Activated CD4-positive, alpha-beta memory T cell treated with anti-CD3 and anti-CD28 coated beads, Interleukin-2, amount 10 ng/mL, durations not matched to agents 7 days and 5 days (primary cell): ENCODE measurements around the gene LST1. TPM values are rescaled to one million over a fixed set of nuclear protein-coding genes. Genes with fewer than 3 reads are reported as not detected.
A peak's percentile ranks its signal among the peaks of the same experiment; 100 is the strongest.
"Not testable (repeated sequence)": the region's sequence is repeated elsewhere in the genome, so short reads cannot be mapped to it uniquely, and the experiment has no call there.

Experiments used
- CTCF ChIA-PET: fragments of 350-600 bp; sonication (Branson Sonifier 250); formaldehyde crosslinking; loops from one replicate; lab custom pipeline; 2021; ENCODE audit warnings: antibody characterized with exemption, inconsistent platforms; lab: Charles Lee
- POLR2A ChIA-PET: fragments of 350-600 bp; sonication (Branson Sonifier 250); formaldehyde crosslinking; loops from one replicate; lab custom pipeline; 2021; ENCODE audit warnings: antibody characterized with exemption; lab: Charles Lee
- DNase-seq: peaks from one replicate; pipeline ENCODE4 v3.0.0-alpha.2; 2020
- H3K27ac Mint-ChIP-seq: one replicate; pipeline ENCODE4 v1.8.0; 2021; ENCODE audit warnings: mild to moderate bottlenecking, mixed read lengths
- H3K27me3 Mint-ChIP-seq: one replicate; pipeline ENCODE4 v1.8.0; 2021; ENCODE audit warnings: mixed read lengths
- H3K36me3 Mint-ChIP-seq: one replicate; pipeline ENCODE4 v1.8.0; 2021; ENCODE audit warnings: low read depth, mixed read lengths
- H3K4me1 Mint-ChIP-seq: one replicate; pipeline ENCODE4 v1.8.0; 2021; ENCODE audit warnings: mixed read lengths
- H3K4me3 Mint-ChIP-seq: one replicate; pipeline ENCODE4 v1.8.0; 2021; ENCODE audit warnings: mild to moderate bottlenecking, mixed read lengths
- H3K9me3 Mint-ChIP-seq: one replicate; pipeline ENCODE4 v1.8.0; 2021; ENCODE audit warnings: mixed read lengths
- total RNA-seq, 2 experiments: library from RNA; stranded (reverse); gene quantifications; one replicate each; pipeline ENCODE4 v1.2.3, GENCODE V29; 2021

LST1 gene
- total RNA-seq, 2 experiments from 2014 or later, result 69.8 to 74.5 TPM

DNA sequence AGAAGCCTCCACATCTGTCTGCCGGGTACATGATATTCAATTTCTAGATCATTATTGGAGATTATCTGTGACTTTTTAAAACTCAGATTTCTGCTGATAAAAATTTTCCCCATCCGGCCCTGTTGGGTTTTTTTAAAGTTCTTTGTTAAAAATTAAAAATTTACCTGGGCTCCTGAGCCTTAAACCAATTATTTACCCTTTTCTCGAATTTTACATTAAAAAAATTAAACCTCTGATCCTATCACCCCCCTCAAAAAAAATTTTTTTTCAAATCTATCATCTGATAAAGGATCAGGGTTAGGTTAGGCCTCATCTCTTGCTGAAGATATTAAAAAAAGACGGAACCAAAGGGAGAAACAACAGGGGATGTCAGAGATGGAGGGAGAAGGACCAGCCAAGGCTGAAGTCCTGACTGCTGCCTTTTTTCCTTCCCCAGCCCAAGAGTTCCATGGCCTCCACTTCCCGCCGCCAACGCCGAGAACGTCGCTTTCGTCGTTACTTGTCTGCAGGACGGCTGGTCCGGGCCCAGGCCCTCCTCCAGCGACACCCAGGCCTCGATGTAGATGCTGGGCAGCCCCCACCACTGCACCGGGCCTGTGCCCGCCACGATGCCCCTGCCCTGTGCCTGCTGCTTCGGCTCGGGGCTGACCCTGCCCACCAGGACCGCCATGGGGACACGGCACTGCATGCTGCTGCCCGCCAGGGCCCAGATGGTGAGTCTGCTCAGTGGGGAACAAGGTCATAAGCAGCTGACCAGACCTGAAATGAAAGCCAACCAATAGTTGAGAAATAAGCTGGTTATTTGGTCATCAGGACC lies 38.1 kb upstream of the LST1 start:
- peak overlapping the region; percentile 69 for H3K27ac Mint-ChIP-seq
- peaks cover 59% of the 10 kb centered on the region for H3K4me1 Mint-ChIP-seq
- no peaks in the 10 kb centered on the region for H3K27me3 Mint-ChIP-seq
- ChIA-PET POLR2A (interaction anchor here (0.7 to 9.9 kb wide), 13 partner anchors 11 to 190 kb away, joined by 3 to 267 read pairs (median 7); partner anchors contain the start of genes BAG6, CLIC1, GPANK1 and LST1), CTCF (interaction anchor here (0.7 to 24.6 kb wide), 8 partner anchors 11 to 280 kb away, joined by 3 to 751 read pairs (median 3); partner anchors contain the start of genes HSPA1B, LST1, LTB and NCR3)
- H3K36me3 Mint-ChIP-seq, result peaks cover 19% of the 10 kb centered on the region
- no peaks in the 10 kb centered on the region for H3K9me3 Mint-ChIP-seq
- H3K4me3 Mint-ChIP-seq, result peak overlapping the region; percentile 76
- DNase-seq, result no peak

DNA sequence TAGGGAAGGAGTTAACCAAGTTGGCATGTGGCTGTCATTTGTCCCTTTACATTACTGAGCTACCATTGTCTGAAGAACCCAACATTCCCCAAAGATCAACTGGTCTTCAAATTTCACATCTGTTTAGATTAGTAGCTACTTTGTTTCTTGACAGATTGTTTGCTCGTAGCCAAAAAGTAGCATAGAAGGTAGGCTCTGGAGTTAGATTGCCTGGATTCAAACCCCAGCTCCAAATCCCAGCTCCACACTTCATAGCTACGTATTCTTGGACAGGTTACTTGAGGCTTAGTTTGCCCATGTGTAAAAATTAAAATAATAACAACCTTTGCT lies 37.6 kb upstream of the LST1 start:
- no peaks in the 10 kb centered on the region for H3K27me3 Mint-ChIP-seq
- H3K36me3 Mint-ChIP-seq, result peaks cover 19% of the 10 kb centered on the region
- peaks cover 54% of the 10 kb centered on the region for H3K4me1 Mint-ChIP-seq
- H3K9me3 Mint-ChIP-seq, result no peaks in the 10 kb centered on the region
- peak overlapping the region; percentile 36 for H3K27ac Mint-ChIP-seq
- H3K4me3 Mint-ChIP-seq, result peak overlapping the region; percentile 76
- CTCF ChIA-PET, result interaction anchor here (0.7 to 24.6 kb wide), 7 partner anchors 11 to 279 kb away, joined by 3 to 751 read pairs (median 3); partner anchors contain the start of genes HSPA1B, LST1, LTB and NCR3
- POLR2A ChIA-PET, result interaction anchor here (0.7 to 9.9 kb wide), 8 partner anchors 11 to 189 kb away, joined by 3 to 267 read pairs (median 9); partner anchors contain the start of genes BAG6, GPANK1, LST1 and LTB
- no peak for DNase-seq

DNA sequence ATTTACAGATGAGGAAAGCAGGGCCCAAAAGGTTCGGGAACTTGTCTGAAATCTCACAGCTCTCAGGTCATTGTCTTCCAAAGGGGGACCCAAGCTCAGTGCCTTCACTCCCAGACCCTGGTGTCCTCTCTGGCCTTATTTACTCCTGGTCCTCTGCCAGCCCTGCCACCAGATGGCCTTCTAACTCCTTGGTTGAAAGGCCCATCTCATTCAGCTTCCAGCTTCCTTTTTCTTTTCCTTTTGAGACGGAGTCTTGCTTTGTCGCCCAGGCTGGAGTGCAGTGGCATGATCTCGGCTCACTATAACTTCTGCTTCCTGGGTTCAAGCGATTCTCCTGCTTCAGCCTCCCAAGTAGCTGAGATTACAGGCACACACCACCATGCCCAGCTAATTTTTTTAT lies 34.7 kb upstream of the LST1 start:
- not testable (repeated sequence) for H3K27me3 Mint-ChIP-seq, H3K9me3 Mint-ChIP-seq, H3K4me3 Mint-ChIP-seq
- CTCF ChIA-PET, result interaction anchor here (0.7 to 24.6 kb wide), 18 partner anchors 9 to 275 kb away, joined by 3 to 751 read pairs (median 6); partner anchors contain the start of genes DDX39B, GPANK1, LST1 and LTB
- H3K27ac Mint-ChIP-seq, result peak overlapping the region; percentile 47
- DNase-seq, result peak; percentile 77
- POLR2A ChIA-PET, result interaction anchor here (0.6 to 9.9 kb wide), 13 partner anchors 8 to 279 kb away, joined by 3 to 267 read pairs (median 4); partner anchors contain the start of genes BAG6, DDX39B, LST1 and LTA
- peaks cover 53% of the 10 kb centered on the region for H3K4me1 Mint-ChIP-seq
- H3K36me3 Mint-ChIP-seq, result peaks cover 25% of the 10 kb centered on the region

DNA sequence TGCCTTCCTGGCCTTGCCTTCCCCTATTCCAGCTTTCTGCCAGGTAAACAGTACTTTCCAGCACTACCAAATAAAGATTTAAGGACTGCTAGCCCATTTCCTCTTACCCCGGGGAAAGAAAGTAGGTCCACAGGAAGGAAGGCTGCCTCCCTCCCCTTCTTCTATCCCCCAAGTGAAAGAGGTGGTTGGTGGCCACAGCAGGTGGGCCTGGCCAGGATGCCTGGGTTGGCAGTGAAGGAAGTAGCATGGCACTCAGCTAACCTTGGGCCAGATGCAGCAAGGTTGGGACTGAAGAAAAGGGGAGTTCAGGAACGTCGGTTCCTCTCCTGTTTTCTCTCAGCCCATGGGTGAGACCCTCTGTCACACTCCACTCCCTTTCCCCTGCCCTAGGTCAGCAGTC lies 29.8 kb upstream of the LST1 start:
- peaks cover 5% of the 10 kb centered on the region for H3K27me3 Mint-ChIP-seq
- CTCF ChIA-PET, result interaction anchor here (0.8 to 24.6 kb wide), 4 partner anchors 19 to 42 kb away, joined by 4 to 751 read pairs (median 6); partner anchors contain the start of genes LTB, NCR3 and TNF
- H3K9me3 Mint-ChIP-seq, result no peaks in the 10 kb centered on the region
- H3K4me1 Mint-ChIP-seq, result peaks cover 60% of the 10 kb centered on the region
- POLR2A ChIA-PET, result interaction anchor here (2.0 to 34.7 kb wide), 3 partner anchors 15 to 62 kb away, joined by 5 to 1578 read pairs (median 7); partner anchors contain the start of genes DDX39B, LST1, LTA and LTB
- no peak overlapping the region for H3K27ac Mint-ChIP-seq
- H3K4me3 Mint-ChIP-seq, result no peak overlapping the region
- H3K36me3 Mint-ChIP-seq, result peaks cover 44% of the 10 kb centered on the region
- no peak for DNase-seq

DNA sequence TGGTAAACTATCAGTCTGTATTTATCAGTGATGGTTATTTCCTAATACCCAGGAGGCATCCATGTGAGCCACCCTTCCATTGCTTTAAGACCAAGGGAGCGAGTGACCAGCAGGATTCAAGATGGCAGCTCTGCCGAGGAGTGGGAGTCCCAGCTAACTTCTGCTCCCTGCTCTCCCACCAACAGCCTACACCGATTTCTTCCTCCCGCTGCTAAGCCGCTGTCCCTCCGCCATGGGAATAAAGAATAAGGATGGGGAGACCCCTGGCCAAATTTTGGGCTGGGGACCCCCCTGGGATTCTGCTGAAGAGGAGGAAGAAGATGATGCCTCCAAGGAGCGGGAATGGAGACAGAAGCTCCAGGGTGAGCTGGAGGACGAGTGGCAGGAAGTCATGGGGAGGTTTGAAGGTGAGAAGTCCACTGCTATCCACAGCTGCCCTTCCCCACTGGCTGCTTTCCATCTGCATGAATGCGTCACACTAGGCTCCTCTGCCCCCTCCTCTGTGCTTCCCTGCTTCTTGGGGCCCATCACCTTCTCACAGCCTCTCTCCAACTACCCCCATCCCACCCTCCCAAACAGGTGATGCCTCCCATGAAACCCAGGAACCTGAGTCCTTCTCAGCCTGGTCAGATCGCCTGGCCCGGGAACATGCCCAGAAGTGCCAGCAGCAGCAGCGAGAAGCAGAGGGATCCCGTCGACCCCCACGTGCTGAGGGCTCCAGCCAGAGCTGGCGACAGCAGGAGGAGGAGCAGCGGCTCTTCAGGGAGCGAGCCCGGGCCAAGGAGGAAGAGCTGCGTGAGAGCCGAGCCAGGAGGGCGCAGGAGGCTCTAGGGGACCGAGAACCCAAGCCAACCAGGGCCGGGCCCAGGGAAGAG lies 28.4 kb upstream of the LST1 start:
- peaks cover 62% of the 10 kb centered on the region for H3K4me1 Mint-ChIP-seq
- no peaks in the 10 kb centered on the region for H3K9me3 Mint-ChIP-seq
- no peak overlapping the region for H3K4me3 Mint-ChIP-seq
- H3K27ac Mint-ChIP-seq, result no peak overlapping the region
- H3K27me3 Mint-ChIP-seq, result peaks cover 14% of the 10 kb centered on the region
- POLR2A ChIA-PET, result interaction anchor here (1.6 to 34.7 kb wide), 6 partner anchors 9 to 63 kb away, joined by 4 to 1578 read pairs (median 10); partner anchors contain the start of genes ATP6V1G2, DDX39B, LST1 and LTA
- CTCF ChIA-PET, result interaction anchor here (0.7 to 24.6 kb wide), 6 partner anchors 11 to 275 kb away, joined by 3 to 751 read pairs (median 6); partner anchors contain the start of genes ATP6V1G2, NCR3 and TNF
- no peak for DNase-seq
- peaks cover 47% of the 10 kb centered on the region for H3K36me3 Mint-ChIP-seq

DNA sequence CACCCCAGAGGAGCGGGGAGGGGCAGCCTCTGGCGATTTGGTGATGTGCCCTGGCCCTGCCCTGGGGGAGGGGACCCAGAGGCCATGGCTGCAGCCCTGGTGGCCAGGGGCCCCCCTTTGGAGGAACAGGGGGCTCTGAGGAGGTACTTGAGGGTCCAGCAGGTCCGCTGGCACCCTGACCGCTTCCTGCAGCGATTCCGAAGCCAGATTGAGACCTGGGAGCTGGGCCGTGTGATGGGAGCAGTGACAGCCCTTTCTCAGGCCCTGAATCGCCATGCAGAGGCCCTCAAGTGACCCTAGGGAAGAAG lies 27.8 kb upstream of the LST1 start:
- Mint-ChIP-seq H3K36me3 (peaks cover 51% of the 10 kb centered on the region), H3K27ac (no peak overlapping the region), H3K4me1 (peaks cover 66% of the 10 kb centered on the region), H3K9me3 (no peaks in the 10 kb centered on the region), H3K4me3 (peak overlapping the region; percentile 66), H3K27me3 (peaks cover 19% of the 10 kb centered on the region)
- POLR2A ChIA-PET, result interaction anchor here (1.1 to 34.7 kb wide), 7 partner anchors 10 to 177 kb away, joined by 3 to 1578 read pairs (median 13); partner anchors contain the start of genes ATP6V1G2, BAG6, DDX39B and LST1
- no peak for DNase-seq
- CTCF ChIA-PET, result interaction anchor here (1.1 to 24.6 kb wide), 5 partner anchors 10 to 40 kb away, joined by 6 to 751 read pairs (median 15); partner anchors contain the start of genes LTB, NCR3 and TNF

DNA sequence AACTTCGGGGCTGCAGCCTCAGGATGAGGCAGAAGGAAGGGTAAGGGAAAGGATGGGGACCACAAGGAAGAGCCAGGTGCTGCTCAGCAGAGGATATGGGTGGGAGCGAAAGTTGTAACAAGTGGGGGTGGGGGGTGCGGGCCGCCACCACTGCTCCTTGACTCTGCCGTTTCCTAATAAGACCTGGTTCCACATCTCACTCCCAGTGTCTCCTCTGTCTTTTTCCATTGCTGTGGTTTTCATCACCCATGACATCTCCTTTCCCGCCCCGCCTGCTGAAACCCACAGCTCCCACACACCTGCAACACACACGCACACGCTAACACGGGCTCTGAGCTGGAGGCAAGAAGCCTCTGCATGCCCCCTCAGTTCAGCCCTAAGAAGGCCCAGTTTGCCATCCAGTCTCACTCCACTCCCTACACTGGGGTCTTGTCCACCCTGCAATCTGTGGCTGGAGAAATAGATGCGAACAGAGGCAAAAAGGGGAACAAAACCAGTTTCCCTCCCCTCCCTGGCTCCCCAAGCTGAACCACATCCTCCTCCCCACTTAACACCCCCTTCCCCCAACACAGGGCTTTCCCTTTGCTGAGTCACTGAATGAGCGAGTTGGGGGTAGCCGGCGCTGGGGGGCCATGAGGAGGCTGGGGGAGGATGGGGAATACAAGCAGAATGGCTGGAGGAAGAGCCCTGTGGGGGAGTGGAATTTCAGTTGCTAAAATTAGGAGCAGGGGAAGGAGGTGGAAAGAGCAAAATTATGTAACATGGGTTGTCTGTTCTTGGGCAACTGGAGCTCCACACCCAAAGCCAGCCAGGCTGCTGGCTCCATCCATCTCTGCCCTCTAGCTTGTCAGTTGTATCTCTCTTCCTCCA lies 27.2 kb upstream of the LST1 start:
- H3K4me1 Mint-ChIP-seq, result peaks cover 68% of the 10 kb centered on the region
- peaks cover 53% of the 10 kb centered on the region for H3K36me3 Mint-ChIP-seq
- DNase-seq, result peak; percentile 69
- ChIA-PET POLR2A (interaction anchor here (0.7 to 34.7 kb wide), 13 partner anchors 8 to 179 kb away, joined by 3 to 1578 read pairs (median 5); partner anchors contain the start of genes ATP6V1G2, BAG6, C6orf47 and DDX39B), CTCF (interaction anchor here (0.6 to 24.6 kb wide), 7 partner anchors 9 to 39 kb away, joined by 3 to 751 read pairs (median 10); partner anchors contain the start of genes LTB, NCR3 and TNF)
- H3K27ac Mint-ChIP-seq, result peak overlapping the region; percentile 61
- H3K4me3 Mint-ChIP-seq, result peak overlapping the region; percentile 66
- H3K27me3 Mint-ChIP-seq, result peaks cover 22% of the 10 kb centered on the region
- no peaks in the 10 kb centered on the region for H3K9me3 Mint-ChIP-seq

DNA sequence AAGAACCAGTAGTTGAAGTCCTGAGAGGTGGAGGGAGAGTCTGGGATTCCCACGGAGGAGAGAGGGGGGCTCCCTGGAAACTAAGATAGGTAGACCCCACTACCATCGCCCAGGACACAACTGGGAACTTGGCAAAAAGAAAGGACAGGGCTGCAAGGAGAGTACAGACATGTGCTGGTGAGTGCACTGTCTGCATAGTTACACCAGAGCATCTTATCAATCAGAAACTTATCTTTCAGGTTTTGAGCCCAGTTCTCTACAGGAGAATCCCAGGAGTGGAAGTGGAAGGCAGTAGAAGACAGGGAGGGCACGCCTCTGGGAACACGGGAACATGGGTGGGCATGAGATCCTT lies 26.5 kb upstream of the LST1 start:
- Mint-ChIP-seq H3K4me1 (peaks cover 68% of the 10 kb centered on the region), H3K27me3 (peaks cover 24% of the 10 kb centered on the region), H3K4me3 (peak overlapping the region; percentile 66), H3K36me3 (peaks cover 54% of the 10 kb centered on the region), H3K9me3 (no peaks in the 10 kb centered on the region), H3K27ac (peak overlapping the region; percentile 61)
- ChIA-PET CTCF (interaction anchor here (0.6 to 24.6 kb wide), 10 partner anchors 8 to 97 kb away, joined by 3 to 751 read pairs (median 4); partner anchors contain the start of genes LTB, NCR3 and TNF), POLR2A (interaction anchor here (0.7 to 34.7 kb wide), 13 partner anchors 8 to 179 kb away, joined by 3 to 1578 read pairs (median 5); partner anchors contain the start of genes ATP6V1G2, BAG6, C6orf47 and DDX39B)
- no peak for DNase-seq

DNA sequence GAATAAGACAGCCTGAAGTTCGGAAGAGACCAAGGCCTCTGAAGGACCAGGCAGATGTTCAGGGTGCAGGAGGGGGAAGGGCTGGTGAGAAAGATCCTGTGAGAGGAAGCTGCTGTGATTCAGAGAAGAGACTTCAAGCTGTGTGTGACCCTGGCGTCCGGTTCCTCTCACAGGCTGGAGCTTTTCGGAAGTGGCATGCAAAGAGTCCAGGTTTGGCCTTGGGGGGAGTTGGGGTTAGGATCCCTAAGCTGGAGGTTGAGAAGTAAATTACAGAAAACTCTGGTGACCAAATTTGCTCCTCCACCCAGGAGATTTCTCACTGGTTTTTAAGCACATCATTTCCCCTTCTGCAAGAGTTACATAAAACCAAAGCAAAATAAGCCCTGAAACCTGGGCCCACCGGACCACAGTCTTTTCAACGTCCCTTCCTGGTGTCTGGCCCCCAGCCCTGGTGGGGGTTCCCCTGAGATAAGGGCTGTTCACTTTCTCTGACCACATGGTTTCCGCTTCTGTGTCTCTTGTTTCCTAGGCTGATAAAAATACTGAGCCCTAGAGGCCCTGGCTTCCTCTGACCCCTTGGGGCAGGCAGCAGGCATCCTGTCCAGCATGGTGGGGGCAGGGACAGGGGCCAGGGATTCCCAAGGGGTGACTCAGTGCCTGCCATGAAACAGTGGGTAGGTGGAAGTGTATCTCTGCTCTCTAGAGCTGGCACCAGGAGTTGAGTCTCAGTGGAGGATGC lies 25.9 kb upstream of the LST1 start:
- CTCF ChIA-PET, result interaction anchor here (0.6 to 24.6 kb wide), 8 partner anchors 9 to 98 kb away, joined by 3 to 751 read pairs (median 4); partner anchors contain the start of genes LTB, NCR3 and TNF

DNA sequence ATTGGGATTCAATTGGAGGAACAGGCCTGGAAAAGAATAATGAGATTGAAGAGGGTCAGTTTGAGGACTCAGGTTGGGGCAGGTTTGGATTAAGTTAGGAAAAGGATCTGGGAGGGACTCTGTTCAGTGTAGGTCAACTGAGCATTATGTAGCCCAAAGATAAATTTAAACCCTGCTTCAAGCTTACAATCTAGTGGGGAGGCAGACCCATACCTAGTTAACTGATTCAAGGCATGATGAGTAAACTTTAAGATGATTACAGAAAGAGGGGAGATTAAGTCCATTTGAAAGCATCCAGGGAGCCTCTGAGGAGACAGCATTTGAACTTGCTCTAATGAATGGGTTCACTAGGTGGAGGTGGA lies 25.4 kb upstream of the LST1 start:
- POLR2A ChIA-PET, result interaction anchor here (1.7 to 34.7 kb wide), 5 partner anchors 18 to 104 kb away, joined by 5 to 1578 read pairs (median 13); partner anchors contain the start of genes C6orf47, DDX39B, GPANK1 and LST1
- H3K9me3 Mint-ChIP-seq, result no peaks in the 10 kb centered on the region
- H3K4me3 Mint-ChIP-seq, result no peak overlapping the region
- DNase-seq, result no peak
- peaks cover 69% of the 10 kb centered on the region for H3K4me1 Mint-ChIP-seq
- peaks cover 64% of the 10 kb centered on the region for H3K36me3 Mint-ChIP-seq
- peak overlapping the region; percentile 61 for H3K27ac Mint-ChIP-seq
- peaks cover 35% of the 10 kb centered on the region for H3K27me3 Mint-ChIP-seq
- CTCF ChIA-PET, result interaction anchor here (2.8 to 24.6 kb wide), 2 partner anchors 15 to 37 kb away, joined by 28 to 751 read pairs; partner anchors contain the start of genes NCR3 and TNF

More for the DNA sequence above, 25.9 kb upstream of the LST1 start:
- H3K4me1 Mint-ChIP-seq, result peaks cover 69% of the 10 kb centered on the region
- peaks cover 30% of the 10 kb centered on the region for H3K27me3 Mint-ChIP-seq
- peak overlapping the region; percentile 66 for H3K4me3 Mint-ChIP-seq
- H3K27ac Mint-ChIP-seq, result peak overlapping the region; percentile 61
- H3K36me3 Mint-ChIP-seq, result peaks cover 60% of the 10 kb centered on the region
- POLR2A ChIA-PET, result interaction anchor here (0.7 to 34.7 kb wide), 10 partner anchors 9 to 178 kb away, joined by 3 to 1578 read pairs (median 5); partner anchors contain the start of genes C6orf47, DDX39B, GPANK1 and LST1
- DNase-seq, result peak; percentile 67
- no peaks in the 10 kb centered on the region for H3K9me3 Mint-ChIP-seq
